Limb (tissue), 2 donors: Measurements from ENCODE around the gene FBXL17.

ENCODE experiments used
- DNase-seq, 2 donors: peaks; one replicate each; pipeline ENCODE4 v3.0.0-alpha.2; 2016; ENCODE audit errors: extremely low spot score in 2 of 2

Gene FBXL17

DNA sequence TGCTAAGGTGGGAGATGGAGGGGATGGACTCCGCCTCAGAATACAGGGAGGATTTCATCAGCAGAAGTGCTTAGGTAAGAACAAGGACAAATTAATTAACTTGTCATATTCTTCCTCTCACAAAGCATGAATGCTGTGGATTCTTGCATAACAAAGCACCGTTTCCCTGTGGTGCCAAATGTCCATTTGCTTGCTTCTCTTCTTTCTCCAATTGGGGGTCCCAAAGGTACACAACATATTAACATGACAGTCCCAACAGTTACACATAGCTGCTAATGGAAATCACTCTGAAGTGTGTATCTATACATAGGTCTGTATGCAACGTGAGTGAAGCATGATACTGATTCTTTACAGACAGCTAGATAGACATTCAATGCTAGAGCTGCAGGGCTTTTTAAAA, 564.5 kb downstream of the FBXL17 start:
- no peak for DNase-seq

GRCh38 chr5:107815109-107815508, 566.8 kb downstream of the FBXL17 start:
- DNase-seq = no peak

DNA sequence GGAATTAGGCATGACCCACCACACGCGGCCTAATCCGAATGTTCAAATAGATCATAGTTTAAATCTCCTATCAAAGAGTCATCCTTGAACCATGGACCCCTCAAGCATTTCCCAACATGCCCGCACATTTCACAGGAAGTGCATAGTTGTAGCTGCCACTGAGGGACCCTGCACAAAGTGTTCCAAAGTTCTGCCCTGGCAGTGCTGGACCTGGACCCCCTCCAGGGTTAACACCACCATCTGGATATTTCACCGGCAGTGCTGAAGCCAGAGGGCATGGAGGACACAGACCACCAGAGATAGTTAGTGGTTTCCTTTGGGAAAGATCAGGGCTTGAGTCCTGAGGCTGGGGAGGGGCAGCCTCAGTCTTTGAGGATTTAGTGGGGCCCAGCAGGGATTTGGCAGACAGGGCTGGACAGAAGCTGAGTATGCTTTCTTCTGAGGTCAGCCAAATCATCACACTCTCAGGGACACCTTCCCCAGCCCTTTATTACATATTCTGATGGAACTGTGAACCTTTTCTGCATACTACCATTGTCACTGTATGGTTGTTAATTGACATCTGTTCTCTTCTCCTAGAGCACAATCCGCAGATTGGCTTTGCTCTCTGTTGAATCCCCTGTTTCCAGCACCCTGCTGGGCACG, 567.6 kb downstream of the FBXL17 start:
- DNase-seq = no peak

DNA sequence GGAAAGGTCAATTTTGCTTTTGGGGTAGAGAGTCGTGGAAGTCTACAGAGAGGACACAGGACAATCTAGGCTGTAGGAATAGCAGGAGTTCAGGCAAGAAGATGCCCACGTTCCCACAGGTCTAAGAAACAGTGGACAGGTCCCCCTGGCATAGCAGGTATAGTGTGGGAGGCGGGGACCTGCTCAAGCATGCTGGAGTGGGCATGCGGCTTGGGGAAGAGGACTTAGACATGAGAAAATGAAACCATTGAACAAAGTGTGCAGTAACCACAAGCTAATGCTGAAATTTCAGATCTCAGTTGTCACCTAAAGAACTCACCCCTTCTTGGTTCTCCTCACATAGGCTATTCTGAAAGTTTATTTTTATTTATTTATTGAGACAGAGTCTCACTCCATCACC, 568.3 kb downstream of the FBXL17 start:
- no peak for DNase-seq

GRCh38 chr5:107812570-107813141, 569.2 kb downstream of the FBXL17 start:
- no peak for DNase-seq

GRCh38 chr5:107809201-107810034, 572.5 kb downstream of the FBXL17 start:
- DNase-seq = no peak
